Activated naive CD4-positive, alpha-beta T cell treated with anti-CD3 and anti-CD28 coated beads for 36 hours (primary cell): ENCODE data around the gene ASIC3. TPM values are rescaled to one million over a fixed set of nuclear protein-coding genes. Genes with fewer than 3 reads are reported as not detected.

Source experiments
- CTCF ChIA-PET: fragments of 350-600 bp; sonication (Branson Sonifier 250); formaldehyde crosslinking; loops from one replicate; lab custom pipeline; 2021; ENCODE audit warnings: antibody characterized with exemption; lab: Charles Lee
- DNase-seq: peaks from one replicate; pipeline ENCODE4 v3.0.0-alpha.2; 2020
- H3K27ac Mint-ChIP-seq: one replicate; pipeline ENCODE4 v1.8.0; 2021; ENCODE audit warnings: mild to moderate bottlenecking, mixed read lengths
- H3K27me3 Mint-ChIP-seq: one replicate; pipeline ENCODE4 v1.8.0; 2021; ENCODE audit warnings: low read depth, mixed read lengths
- H3K36me3 Mint-ChIP-seq: one replicate; pipeline ENCODE4 v1.8.0; 2021; ENCODE audit warnings: low read depth, mixed read lengths
- H3K4me1 Mint-ChIP-seq: one replicate; pipeline ENCODE4 v1.8.0; 2021; ENCODE audit warnings: low read depth, mixed read lengths
- H3K4me3 Mint-ChIP-seq: one replicate; pipeline ENCODE4 v1.8.0; 2021; ENCODE audit warnings: mild to moderate bottlenecking, moderate library complexity, mixed read lengths
- H3K9me3 Mint-ChIP-seq: one replicate; pipeline ENCODE4 v1.8.0; 2021; ENCODE audit warnings: mixed read lengths
- intact Hi-C: fragments of 100-400 bp; cut with micrococcal nuclease; formaldehyde crosslinking; loops from one replicate; pipeline ENCODE4 v1.15.1; 2023
- total RNA-seq, 2 experiments: library from RNA; stranded (reverse); gene quantifications; one replicate each; pipeline ENCODE4 v1.2.3, GENCODE V29; 2021

ASIC3 gene
- total RNA-seq, 2 experiments from 2014 or later = 6.8 to 7.9 TPM

GRCh38 chr7:151081170-151082101 is 33.1 kb downstream of the ASIC3 start:
- peaks cover 7% of the 10 kb centered on the region for H3K27me3 Mint-ChIP-seq
- no peaks in the 10 kb centered on the region for H3K9me3 Mint-ChIP-seq
- H3K4me3 Mint-ChIP-seq = peak overlapping the region; percentile 86
- H3K36me3 Mint-ChIP-seq = peaks cover 7% of the 10 kb centered on the region
- peaks cover 39% of the 10 kb centered on the region for H3K4me1 Mint-ChIP-seq
- CTCF ChIA-PET = interaction anchor here (0.6 to 1.2 kb wide), 3 partner anchors 31 to 569 kb away, joined by 3 to 6 read pairs (median 4); no protein-coding TSS in a partner anchor
- no peak for DNase-seq
- intact Hi-C loops = loop anchor here (2.0 to 10.0 kb wide), 5 partner anchors 63 to 1207 kb away; partner anchors contain the start of genes ACTR3C, ATP6V0E2, LRRC61 and ZNF775
- H3K27ac Mint-ChIP-seq = peak overlapping the region; percentile 73

GRCh38 chr7:151082141-151083070 is 34.1 kb downstream of the ASIC3 start:
- Mint-ChIP-seq H3K9me3 (no peaks in the 10 kb centered on the region), H3K27ac (peak overlapping the region; percentile 86), H3K27me3 (peaks cover 7% of the 10 kb centered on the region), H3K4me3 (peak overlapping the region; percentile 86), H3K4me1 (peaks cover 39% of the 10 kb centered on the region), H3K36me3 (peaks cover 7% of the 10 kb centered on the region)
- CTCF ChIA-PET = interaction anchor here (0.6 to 2.3 kb wide), 5 partner anchors 10 to 366 kb away, joined by 3 to 6 read pairs (median 3); no protein-coding TSS in a partner anchor
- intact Hi-C loops = loop anchor here (1.0 to 10.0 kb wide), 6 partner anchors 69 to 1208 kb away; partner anchors contain the start of genes ABCF2, ACTR3C, ATP6V0E2 and LRRC61
- DNase-seq = no peak

- peak within 1 kb of the TSS; percentile 86 for H3K4me3 Mint-ChIP-seq
- CTCF ChIA-PET = interaction anchor here (0.6 to 2.3 kb wide), 5 partner anchors 9 to 82 kb away, joined by 3 to 6 read pairs (median 3); no protein-coding TSS in a partner anchor
- peaks cover 7% of the 10 kb centered on the region for H3K27me3 Mint-ChIP-seq
- peak within 1 kb of the TSS; percentile 86 for H3K27ac Mint-ChIP-seq
- H3K9me3 Mint-ChIP-seq = no peaks in the 10 kb centered on the region
- intact Hi-C loops = loop anchor here (1.0 to 10.0 kb wide), 6 partner anchors 70 to 1208 kb away; partner anchors contain the start of genes ABCF2, ACTR3C, ATP6V0E2 and LRRC61
- peaks cover 7% of the 10 kb centered on the region for H3K36me3 Mint-ChIP-seq
- peaks cover 38% of the 10 kb centered on the region for H3K4me1 Mint-ChIP-seq
- peak; percentile 78 for DNase-seq
These were observed 34.9 kb downstream of the ASIC3 start, which contains the start of gene TMUB1 for GRCh38 chr7:151083071-151083823. TSS of gene TMUB1 (minus strand) at chr7:151083493. CDS start at chr7:151082563, 930 bp downstream.

- Mint-ChIP-seq H3K4me3 (peak overlapping the region; percentile 67), H3K9me3 (no peaks in the 10 kb centered on the region), H3K27me3 (peaks cover 7% of the 10 kb centered on the region), H3K27ac (no peak overlapping the region), H3K4me1 (peaks cover 40% of the 10 kb centered on the region), H3K36me3 (peaks cover 7% of the 10 kb centered on the region)
- no peak for DNase-seq
- CTCF ChIA-PET = interaction anchor here (0.6 to 2.3 kb wide), 3 partner anchors 27 to 82 kb away, joined by 3 to 6 read pairs (median 3); no protein-coding TSS in a partner anchor
- intact Hi-C loops = loop anchor here (1.0 to 10.0 kb wide), 6 partner anchors 70 to 1209 kb away; partner anchors contain the start of genes ABCF2, ACTR3C, ATP6V0E2 and LRRC61
These were observed 35.5 kb downstream of the ASIC3 start for GRCh38 chr7:151083824-151084160.

GRCh38 chr7:151085329-151085690 is 37.0 kb downstream of the ASIC3 start:
- Mint-ChIP-seq H3K4me1 (peaks cover 32% of the 10 kb centered on the region), H3K4me3 (peak overlapping the region; percentile 78), H3K9me3 (no peaks in the 10 kb centered on the region), H3K36me3 (peaks cover 4% of the 10 kb centered on the region), H3K27ac (no peak overlapping the region), H3K27me3 (peaks cover 9% of the 10 kb centered on the region)
- CTCF ChIA-PET = interaction anchor here (0.5 to 1.2 kb wide), 8 partner anchors 10 to 250 kb away, joined by 3 to 4 read pairs (median 3); no protein-coding TSS in a partner anchor
- DNase-seq = no peak
- intact Hi-C loops = loop anchor here (10.0 kb wide), 2 partner anchors 711 to 1211 kb away; partner anchors contain the start of genes ATP6V0E2 and ZNF775

GRCh38 chr7:151085691-151086620 is 37.6 kb downstream of the ASIC3 start, which contains the start of gene AGAP3:
TSS of gene AGAP3 (plus strand) at chr7:151086475. CDS start at chr7:151086742, 267 bp downstream.
- DNase-seq = peak; percentile 36
- Mint-ChIP-seq H3K36me3 (peaks cover 4% of the 10 kb centered on the region), H3K27me3 (peaks cover 9% of the 10 kb centered on the region), H3K4me1 (peaks cover 32% of the 10 kb centered on the region), H3K9me3 (no peaks in the 10 kb centered on the region), H3K27ac (peak within 1 kb of the TSS; percentile 18), H3K4me3 (peak within 1 kb of the TSS; percentile 84)
- intact Hi-C loops = loop anchor here (2.0 to 10.0 kb wide), 3 partner anchors 25 to 1211 kb away; partner anchors contain the start of genes ATP6V0E2 and ZNF775
- CTCF ChIA-PET = interaction anchor here (0.5 to 1.1 kb wide), 3 partner anchors 34 to 77 kb away, joined by 3 read pairs; no protein-coding TSS in a partner anchor

GRCh38 chr7:151086802-151087244 is 38.5 kb downstream of the ASIC3 start:
- CTCF ChIA-PET = interaction anchor here (1.0 to 4.8 kb wide), 2 partner anchors 14 to 24 kb away, joined by 3 to 49 read pairs; no protein-coding TSS in a partner anchor
- Mint-ChIP-seq H3K36me3 (peaks cover 4% of the 10 kb centered on the region), H3K4me3 (peak overlapping the region; percentile 84), H3K27me3 (peaks cover 9% of the 10 kb centered on the region), H3K27ac (no peak overlapping the region), H3K9me3 (no peaks in the 10 kb centered on the region), H3K4me1 (peaks cover 30% of the 10 kb centered on the region)
- intact Hi-C loops = loop anchor here (2.0 to 10.0 kb wide), 3 partner anchors 24 to 1212 kb away; partner anchors contain the start of genes ATP6V0E2 and ZNF775
- DNase-seq = peak; percentile 50

- Mint-ChIP-seq H3K27me3 (peaks cover 9% of the 10 kb centered on the region), H3K4me3 (peak overlapping the region; percentile 84), H3K4me1 (peaks cover 24% of the 10 kb centered on the region), H3K27ac (no peak overlapping the region), H3K9me3 (no peaks in the 10 kb centered on the region), H3K36me3 (peaks cover 2% of the 10 kb centered on the region)
- intact Hi-C loops = loop anchor here (2.0 to 10.0 kb wide), 3 partner anchors 23 to 1213 kb away; partner anchors contain the start of genes ATP6V0E2 and ZNF775
- DNase-seq = peak; percentile 43
- CTCF ChIA-PET = interaction anchor here (0.7 to 4.8 kb wide), 4 partner anchors 14 to 79 kb away, joined by 3 to 49 read pairs (median 3); partner anchors contain the start of gene ABCB8
These were observed 39.1 kb downstream of the ASIC3 start for GRCh38 chr7:151087245-151088018.
